MM.1S (cell line): Measurements from ENCODE around the gene PDXDC1.
A peak's percentile ranks its signal among the peaks of the same experiment; 100 is the strongest.
"Not testable (repeated sequence)": the region's sequence is repeated elsewhere in the genome, so short reads cannot be mapped to it uniquely, and the experiment has no call there.

Experiments used
- DNase-seq: peaks from one replicate; pipeline ENCODE4 v3.0.0-alpha.2; 2015
- H2AFZ ChIP-seq: fragments of 300-600 bp; sonication (generic); 2 replicates; pipeline ENCODE4 v1.6.0; 2016; ENCODE audit warnings: antibody characterized with exemption, low read length
- H3F3A ChIP-seq: fragments of 300-600 bp; sonication (generic); 2 replicates; pipeline ENCODE4 v1.6.1; 2016; ENCODE audit warnings: mild to moderate bottlenecking, antibody characterized with exemption, low read length, moderate library complexity, mixed read lengths; ENCODE audit not compliant: insufficient read depth
- H3K27ac ChIP-seq: fragments of 300-600 bp; sonication (generic); 2 replicates; pipeline ENCODE4 v1.5.1; 2016; ENCODE audit warnings: mild to moderate bottlenecking, low read length
- H3K27me3 ChIP-seq: fragments of 300-600 bp; sonication (generic); replicated peaks from 2 replicates; pipeline ENCODE4 v1.6.0; 2016; ENCODE audit warnings: low read length; ENCODE audit not compliant: insufficient read depth
- H3K36me3 ChIP-seq: fragments of 300-600 bp; sonication (generic); replicated peaks from 2 replicates; pipeline ENCODE4 v1.6.1; 2016; ENCODE audit warnings: mild to moderate bottlenecking, low read length, mixed read lengths; ENCODE audit not compliant: insufficient read depth
- H3K4me1 ChIP-seq: fragments of 300-600 bp; sonication (generic); 2 replicates; pipeline ENCODE4 v1.6.1; 2016; ENCODE audit warnings: low read length, mixed read lengths
- H3K4me2 ChIP-seq: fragments of 300-600 bp; sonication (generic); 2 replicates; pipeline ENCODE4 v1.6.0; 2016; ENCODE audit warnings: low read depth, low read length
- H3K4me3 ChIP-seq: fragments of 300-600 bp; sonication (generic); 2 replicates; pipeline ENCODE4 v1.5.1; 2016; ENCODE audit warnings: low read length, mixed read lengths
- H3K79me2 ChIP-seq: fragments of 300-600 bp; sonication (generic); 2 replicates; pipeline ENCODE4 v1.6.1; 2016; ENCODE audit warnings: mixed run types, low read length, mixed read lengths
- H3K9ac ChIP-seq: fragments of 300-600 bp; sonication (generic); 2 replicates; pipeline ENCODE4 v1.6.1; 2016; ENCODE audit warnings: low read length, mixed read lengths
- H3K9me2 ChIP-seq: fragments of 300-600 bp; sonication (generic); replicated peaks from 2 replicates; pipeline ENCODE4 v1.6.1; 2016; ENCODE audit warnings: mild to moderate bottlenecking, low read length, mixed read lengths; ENCODE audit not compliant: insufficient read depth
- H3K9me3 ChIP-seq: fragments of 300-600 bp; sonication (generic); replicated peaks from 2 replicates; pipeline ENCODE4 v1.6.1; 2016; ENCODE audit warnings: mild to moderate bottlenecking, low read length, mixed read lengths; ENCODE audit not compliant: insufficient read depth
- H4K20me1 ChIP-seq: fragments of 300-600 bp; sonication (generic); 2 replicates; pipeline ENCODE4 v1.6.1; 2016; ENCODE audit warnings: mild to moderate bottlenecking, low read length, moderate library complexity, mixed read lengths; ENCODE audit not compliant: insufficient read depth

PDXDC1 gene

DNA sequence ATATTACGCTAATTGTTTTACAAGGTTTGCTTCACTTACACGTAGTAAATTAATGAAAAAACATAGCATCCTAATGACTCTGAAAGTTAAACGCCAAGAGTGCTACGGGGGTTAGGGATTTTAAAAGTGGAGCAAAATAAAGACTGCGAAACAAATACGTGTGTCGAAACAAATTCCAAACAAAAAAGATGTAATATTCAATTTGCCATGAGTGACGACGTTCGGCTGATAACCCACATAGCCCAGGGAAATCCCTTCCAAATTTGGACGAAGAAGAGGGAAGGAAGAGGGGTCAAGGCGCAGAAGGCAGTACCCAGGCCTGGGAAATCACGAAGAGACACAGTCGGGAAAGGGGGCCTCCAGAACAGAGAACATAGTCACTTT, 118.7 kb downstream of the PDXDC1 start:
- not testable (repeated sequence) for H3K27me3 ChIP-seq, H3K4me1 ChIP-seq, H2AFZ ChIP-seq, H4K20me1 ChIP-seq, H3K36me3 ChIP-seq, DNase-seq, H3F3A ChIP-seq, H3K9me3 ChIP-seq, H3K9me2 ChIP-seq
- H3K9ac ChIP-seq: peak overlapping the region; percentile 76
- peak overlapping the region; percentile 13; the same call in 1 of the 2 replicates for H3K27ac ChIP-seq
- H3K4me3 ChIP-seq: peak overlapping the region; percentile 74
- H3K79me2 ChIP-seq: peaks cover 15% of the 10 kb centered on the region
- H3K4me2 ChIP-seq: peak overlapping the region; percentile 59; the same call in 1 of the 2 replicates

DNA sequence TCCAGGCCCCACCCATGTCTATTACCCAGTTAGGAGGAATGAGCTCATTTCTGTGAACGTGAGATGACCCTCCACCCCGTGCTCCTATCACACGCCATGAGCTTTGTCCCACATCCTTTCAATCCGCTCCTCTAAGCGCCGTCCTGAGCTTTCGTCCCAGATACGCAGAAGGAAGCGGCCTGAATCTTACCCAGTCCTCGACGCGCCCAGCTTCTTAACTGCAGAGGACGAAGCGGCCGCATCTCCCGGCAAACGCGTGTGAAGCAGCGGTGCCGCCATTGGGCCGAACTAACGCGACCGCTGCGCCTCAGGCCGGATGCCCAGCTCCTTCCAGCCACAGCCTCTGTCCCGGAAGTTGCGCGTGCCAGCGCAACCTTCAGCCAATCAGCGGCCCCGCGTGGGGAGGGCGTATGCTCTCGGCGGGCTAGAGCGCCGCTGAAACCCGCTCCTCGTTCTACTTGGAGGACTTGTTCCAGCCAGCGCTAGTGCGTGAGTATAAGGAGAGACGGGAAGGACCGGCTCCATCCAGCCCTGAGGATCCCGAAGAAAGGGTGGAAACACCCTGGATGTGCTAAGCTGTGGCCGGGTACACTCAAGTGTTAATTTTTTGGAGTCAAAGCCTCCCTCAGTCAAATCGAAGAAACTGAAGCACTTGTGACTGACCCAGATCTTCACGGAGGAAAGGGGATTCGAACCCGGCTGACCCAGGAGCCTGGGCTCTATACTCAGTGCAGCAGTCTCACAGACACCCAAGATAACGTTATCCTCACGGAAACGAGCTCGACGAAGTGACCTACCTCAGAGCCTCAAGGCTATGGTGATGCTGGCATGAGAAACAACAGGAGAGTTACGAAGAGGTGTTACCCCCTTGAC, 119.4 kb downstream of the PDXDC1 start, which contains the start of gene RRN3:
RRN3 (minus strand) TSS at position 318 of the 873 bp plus-strand sequence; CDS start at position 279, 39 bp downstream.
- peak within 1 kb of the TSS; percentile 76 for H3K9ac ChIP-seq
- peak within 1 kb of the TSS; percentile 74 for H2AFZ ChIP-seq
- peak; percentile 92 for DNase-seq

GRCh38 chr16:15096583-15096972, 121.8 kb downstream of the PDXDC1 start:
- H3K4me2 ChIP-seq, H4K20me1 ChIP-seq, H3K9me2 ChIP-seq: not testable (repeated sequence)

More for the DNA sequence above, 119.4 kb downstream of the PDXDC1 start, which contains the start of gene RRN3:
- not testable (repeated sequence) for H3K9me3 ChIP-seq, H3K27me3 ChIP-seq, H3K4me1 ChIP-seq, H3K9me2 ChIP-seq, H3F3A ChIP-seq, H4K20me1 ChIP-seq, H3K36me3 ChIP-seq
- H3K4me2 ChIP-seq: peak within 1 kb of the TSS; percentile 84
- H3K4me3 ChIP-seq: peak within 1 kb of the TSS; percentile 74
- peaks cover 15% of the 10 kb centered on the region for H3K79me2 ChIP-seq
- H3K27ac ChIP-seq: peak within 1 kb of the TSS; percentile 13; the same call in 1 of the 2 replicates

DNA sequence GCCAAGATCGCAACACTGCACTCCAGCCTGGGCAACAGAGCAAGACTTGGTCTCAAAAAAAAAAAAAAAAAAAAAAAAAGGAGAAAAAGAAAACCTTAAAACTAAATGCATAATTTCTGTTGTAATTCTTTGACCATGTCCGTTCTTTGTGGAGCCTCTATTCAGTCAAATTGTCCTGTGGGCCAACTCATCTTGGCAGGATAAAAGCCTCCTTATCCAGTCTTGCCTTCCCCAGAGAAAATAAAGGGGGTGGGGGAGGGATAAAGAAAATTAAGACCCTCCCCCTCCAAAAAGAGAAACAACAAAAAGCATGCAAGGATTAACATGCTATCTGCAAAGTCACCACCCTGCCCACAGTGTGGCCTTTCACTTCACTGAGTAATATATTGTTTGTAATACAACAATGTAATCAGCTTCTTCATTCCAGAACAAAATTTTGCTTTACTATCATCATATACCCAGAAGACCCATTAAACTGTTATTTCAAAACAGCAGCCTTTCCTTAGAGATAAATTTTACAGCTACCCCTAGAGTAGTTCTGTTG, 124.6 kb downstream of the PDXDC1 start:
- H3K4me3 ChIP-seq, H3K9me3 ChIP-seq, H3K27ac ChIP-seq, H3K9me2 ChIP-seq, H2AFZ ChIP-seq, H3K36me3 ChIP-seq, H4K20me1 ChIP-seq, DNase-seq, H3F3A ChIP-seq, H3K4me2 ChIP-seq, H3K9ac ChIP-seq, H3K27me3 ChIP-seq, H3K79me2 ChIP-seq, H3K4me1 ChIP-seq: not testable (repeated sequence)

More at GRCh38 chr16:15096583-15096972, 121.8 kb downstream of the PDXDC1 start:
- DNase-seq, H3K4me1 ChIP-seq, H3K27ac ChIP-seq, H3K36me3 ChIP-seq, H3K9me3 ChIP-seq, H3K4me3 ChIP-seq, H3K9ac ChIP-seq, H3K27me3 ChIP-seq, H3F3A ChIP-seq, H2AFZ ChIP-seq: not testable (repeated sequence)
- peaks cover 15% of the 10 kb centered on the region for H3K79me2 ChIP-seq

DNA sequence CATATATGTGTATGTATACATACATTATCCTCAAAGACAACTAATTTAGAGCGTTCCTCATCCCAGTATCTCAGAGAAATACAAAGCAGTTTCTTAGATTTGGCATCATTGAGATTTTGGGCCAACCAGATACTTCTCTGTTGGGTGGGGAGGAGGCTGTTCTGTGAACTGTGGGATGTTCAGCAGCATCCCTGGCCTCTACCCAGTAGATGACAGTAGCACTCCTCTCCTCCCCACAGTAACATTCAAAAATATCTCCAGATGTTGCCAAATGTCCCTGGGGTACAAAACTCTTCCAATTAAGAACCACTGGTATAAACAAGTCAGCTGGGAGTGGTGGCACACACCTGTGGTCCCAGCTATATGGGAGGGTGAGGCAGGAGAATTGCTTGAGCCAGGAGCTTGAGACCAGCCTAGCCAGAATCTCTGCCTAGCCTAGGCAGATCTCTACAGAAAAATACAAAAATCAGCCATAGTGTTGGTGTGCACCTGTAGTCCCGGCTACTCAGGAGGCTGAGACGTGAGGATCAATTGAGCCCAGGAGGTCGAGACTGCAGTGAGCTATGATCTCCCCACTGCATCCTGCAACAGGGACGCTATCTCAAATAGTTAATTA, 125.7 kb downstream of the PDXDC1 start:
- H3K9ac ChIP-seq, H3K9me3 ChIP-seq, H3K4me1 ChIP-seq, H3K36me3 ChIP-seq, H4K20me1 ChIP-seq, H3K4me3 ChIP-seq, H3K27me3 ChIP-seq, H3K27ac ChIP-seq, H2AFZ ChIP-seq, H3K9me2 ChIP-seq, DNase-seq, H3F3A ChIP-seq, H3K4me2 ChIP-seq, H3K79me2 ChIP-seq: not testable (repeated sequence)

GRCh38 chr16:15127641-15128425, 153.0 kb downstream of the PDXDC1 start:
- H3K9me3 ChIP-seq, H3K9ac ChIP-seq, H2AFZ ChIP-seq, H3K27me3 ChIP-seq, H3K27ac ChIP-seq, H3K79me2 ChIP-seq, H3K4me2 ChIP-seq, H4K20me1 ChIP-seq, H3K9me2 ChIP-seq, H3F3A ChIP-seq, H3K4me1 ChIP-seq, H3K4me3 ChIP-seq, H3K36me3 ChIP-seq, DNase-seq: not testable (repeated sequence)

- not testable (repeated sequence) for H3K36me3 ChIP-seq, DNase-seq, H3K4me1 ChIP-seq, H3K79me2 ChIP-seq, H3K9ac ChIP-seq, H3K4me2 ChIP-seq, H4K20me1 ChIP-seq, H3K4me3 ChIP-seq, H3K27me3 ChIP-seq, H3K9me3 ChIP-seq, H2AFZ ChIP-seq, H3K9me2 ChIP-seq, H3K27ac ChIP-seq, H3F3A ChIP-seq
These were observed 155.6 kb downstream of the PDXDC1 start for GRCh38 chr16:15130256-15130932.
